ENCODE data around the gene B9D1.

B9D1 gene

GRCh38 chr17:19338031-19338990 is 24.2 kb downstream of the B9D1 start:
- Histone ChIP-seq H3K36me3 (ENCODE audit: control insufficient read depth, insufficient read depth, low read length) (no peaks in the 10 kb centered on the region), H3K4me1 (ENCODE audit: control insufficient read depth, insufficient read depth, low read length) (peaks cover 15% of the 10 kb centered on the region), H3K27ac (ENCODE audit: insufficient read depth, low read depth, low read length, poor library complexity, severe bottlenecking) (no peak overlapping the region), H3K27me3 (ENCODE audit: control insufficient read depth, insufficient read depth, low read length, poor library complexity, severe bottlenecking) (no peaks in the 10 kb centered on the region), H3K4me3 (ENCODE audit: insufficient read depth, low read depth, low read length) (no peak overlapping the region), H3K9me3 (ENCODE audit: control insufficient read depth, low read length) (no peaks in the 10 kb centered on the region)
- WGBS, 2 experiments: 79 to 85% methylated on average over 7 of the region's 7 CpGs

- H3K4me1 ChIP-seq (ENCODE audit: control insufficient read depth, insufficient read depth, low read length): peaks cover 13% of the 10 kb centered on the region
- no peaks in the 10 kb centered on the region for H3K9me3 ChIP-seq (ENCODE audit: control insufficient read depth, low read length)
- H3K36me3 ChIP-seq (ENCODE audit: control insufficient read depth, insufficient read depth, low read length): no peaks in the 10 kb centered on the region
- H3K4me3 ChIP-seq (ENCODE audit: insufficient read depth, low read depth, low read length): no peak overlapping the region
- WGBS, 2 experiments: 87 to 93% methylated on average over 2 of the region's 2 CpGs
- H3K27me3 ChIP-seq (ENCODE audit: control insufficient read depth, insufficient read depth, low read length, poor library complexity, severe bottlenecking): no peaks in the 10 kb centered on the region
- H3K27ac ChIP-seq (ENCODE audit: insufficient read depth, low read depth, low read length, poor library complexity, severe bottlenecking): no peak overlapping the region
These were observed 24.9 kb downstream of the B9D1 start for GRCh38 chr17:19337712-19338023.

- Histone ChIP-seq H3K27ac (ENCODE audit: insufficient read depth, low read depth, low read length, poor library complexity, severe bottlenecking) (no peak overlapping the region), H3K4me3 (ENCODE audit: insufficient read depth, low read depth, low read length) (no peak overlapping the region), H3K27me3 (ENCODE audit: control insufficient read depth, insufficient read depth, low read length, poor library complexity, severe bottlenecking) (no peaks in the 10 kb centered on the region), H3K36me3 (ENCODE audit: control insufficient read depth, insufficient read depth, low read length) (no peaks in the 10 kb centered on the region), H3K4me1 (ENCODE audit: control insufficient read depth, insufficient read depth, low read length) (peaks cover 7% of the 10 kb centered on the region), H3K9me3 (ENCODE audit: control insufficient read depth, low read length) (no peaks in the 10 kb centered on the region)
- 72 to 76% methylated on average over 21 of the region's 21 CpGs for WGBS, 2 experiments
These were observed 25.4 kb downstream of the B9D1 start for GRCh38 chr17:19336938-19337711.

- Histone ChIP-seq H3K27me3 (ENCODE audit: control insufficient read depth, insufficient read depth, low read length, poor library complexity, severe bottlenecking) (no peaks in the 10 kb centered on the region), H3K4me3 (ENCODE audit: insufficient read depth, low read depth, low read length) (no peak overlapping the region), H3K4me1 (ENCODE audit: control insufficient read depth, insufficient read depth, low read length) (peaks cover 4% of the 10 kb centered on the region), H3K9me3 (ENCODE audit: control insufficient read depth, low read length) (no peaks in the 10 kb centered on the region), H3K36me3 (ENCODE audit: control insufficient read depth, insufficient read depth, low read length) (no peaks in the 10 kb centered on the region), H3K27ac (ENCODE audit: insufficient read depth, low read depth, low read length, poor library complexity, severe bottlenecking) (no peak overlapping the region)
- 89 to 91% methylated on average over 18 of the region's 18 CpGs for WGBS, 2 experiments
These were observed 26.4 kb downstream of the B9D1 start for GRCh38 chr17:19335951-19336631.

GRCh38 chr17:19334331-19334730 is 28.2 kb downstream of the B9D1 start:
- WGBS, 2 experiments: 90 to 94% methylated on average over 6 of the region's 6 CpGs
- Histone ChIP-seq H3K36me3 (ENCODE audit: control insufficient read depth, insufficient read depth, low read length) (no peaks in the 10 kb centered on the region), H3K9me3 (ENCODE audit: control insufficient read depth, low read length) (no peaks in the 10 kb centered on the region)

GRCh38 chr17:19333736-19334290 is 28.7 kb downstream of the B9D1 start:
- Histone ChIP-seq H3K36me3 (ENCODE audit: control insufficient read depth, insufficient read depth, low read length) (no peaks in the 10 kb centered on the region), H3K9me3 (ENCODE audit: control insufficient read depth, low read length) (no peaks in the 10 kb centered on the region), H3K27me3 (ENCODE audit: control insufficient read depth, insufficient read depth, low read length, poor library complexity, severe bottlenecking) (no peaks in the 10 kb centered on the region), H3K4me3 (ENCODE audit: insufficient read depth, low read depth, low read length) (no peak overlapping the region), H3K4me1 (ENCODE audit: control insufficient read depth, insufficient read depth, low read length) (peaks cover 15% of the 10 kb centered on the region), H3K27ac (ENCODE audit: insufficient read depth, low read depth, low read length, poor library complexity, severe bottlenecking) (no peak overlapping the region)
- WGBS, 2 experiments: 77% methylated on average over 12 of the region's 12 CpGs

More at GRCh38 chr17:19334331-19334730, 28.2 kb downstream of the B9D1 start:
- no peak overlapping the region for H3K4me3 ChIP-seq (ENCODE audit: insufficient read depth, low read depth, low read length)
- H3K4me1 ChIP-seq (ENCODE audit: control insufficient read depth, insufficient read depth, low read length): peaks cover 15% of the 10 kb centered on the region
- no peak overlapping the region for H3K27ac ChIP-seq (ENCODE audit: insufficient read depth, low read depth, low read length, poor library complexity, severe bottlenecking)
- H3K27me3 ChIP-seq (ENCODE audit: control insufficient read depth, insufficient read depth, low read length, poor library complexity, severe bottlenecking): no peaks in the 10 kb centered on the region

GRCh38 chr17:19333132-19333440 is 29.4 kb downstream of the B9D1 start:
- Histone ChIP-seq H3K27ac (ENCODE audit: insufficient read depth, low read depth, low read length, poor library complexity, severe bottlenecking) (no peak overlapping the region), H3K27me3 (ENCODE audit: control insufficient read depth, insufficient read depth, low read length, poor library complexity, severe bottlenecking) (no peaks in the 10 kb centered on the region), H3K9me3 (ENCODE audit: control insufficient read depth, low read length) (no peaks in the 10 kb centered on the region), H3K36me3 (ENCODE audit: control insufficient read depth, insufficient read depth, low read length) (no peaks in the 10 kb centered on the region), H3K4me1 (ENCODE audit: control insufficient read depth, insufficient read depth, low read length) (peaks cover 15% of the 10 kb centered on the region), H3K4me3 (ENCODE audit: insufficient read depth, low read depth, low read length) (no peak overlapping the region)
- 97% methylated on average over 1 of the region's 1 CpG for WGBS, 2 experiments

GRCh38 chr17:19332371-19333131 is 30.0 kb downstream of the B9D1 start:
- Histone ChIP-seq H3K9me3 (ENCODE audit: control insufficient read depth, low read length) (no peaks in the 10 kb centered on the region), H3K4me1 (ENCODE audit: control insufficient read depth, insufficient read depth, low read length) (peaks cover 15% of the 10 kb centered on the region), H3K36me3 (ENCODE audit: control insufficient read depth, insufficient read depth, low read length) (no peaks in the 10 kb centered on the region), H3K27ac (ENCODE audit: insufficient read depth, low read depth, low read length, poor library complexity, severe bottlenecking) (no peak overlapping the region), H3K27me3 (ENCODE audit: control insufficient read depth, insufficient read depth, low read length, poor library complexity, severe bottlenecking) (no peaks in the 10 kb centered on the region), H3K4me3 (ENCODE audit: insufficient read depth, low read depth, low read length) (no peak overlapping the region)
- 87 to 93% methylated on average over 6 of the region's 6 CpGs for WGBS, 2 experiments

GRCh38 chr17:19331543-19332245 is 30.8 kb downstream of the B9D1 start:
- Histone ChIP-seq H3K36me3 (ENCODE audit: control insufficient read depth, insufficient read depth, low read length) (no peaks in the 10 kb centered on the region), H3K27me3 (ENCODE audit: control insufficient read depth, insufficient read depth, low read length, poor library complexity, severe bottlenecking) (no peaks in the 10 kb centered on the region), H3K9me3 (ENCODE audit: control insufficient read depth, low read length) (no peaks in the 10 kb centered on the region), H3K4me1 (ENCODE audit: control insufficient read depth, insufficient read depth, low read length) (peaks cover 15% of the 10 kb centered on the region), H3K27ac (ENCODE audit: insufficient read depth, low read depth, low read length, poor library complexity, severe bottlenecking) (peak overlapping the region; percentile 47), H3K4me3 (ENCODE audit: insufficient read depth, low read depth, low read length) (no peak overlapping the region)
- 91 to 94% methylated on average over 13 of the region's 13 CpGs for WGBS, 2 experiments
